ENCODE results near the gene PREX1.

GRCh38 chr20:48745330-48745729 lies 82.5 kb downstream of the PREX1 start:
- TF ChIP-seq, protein P1, sequence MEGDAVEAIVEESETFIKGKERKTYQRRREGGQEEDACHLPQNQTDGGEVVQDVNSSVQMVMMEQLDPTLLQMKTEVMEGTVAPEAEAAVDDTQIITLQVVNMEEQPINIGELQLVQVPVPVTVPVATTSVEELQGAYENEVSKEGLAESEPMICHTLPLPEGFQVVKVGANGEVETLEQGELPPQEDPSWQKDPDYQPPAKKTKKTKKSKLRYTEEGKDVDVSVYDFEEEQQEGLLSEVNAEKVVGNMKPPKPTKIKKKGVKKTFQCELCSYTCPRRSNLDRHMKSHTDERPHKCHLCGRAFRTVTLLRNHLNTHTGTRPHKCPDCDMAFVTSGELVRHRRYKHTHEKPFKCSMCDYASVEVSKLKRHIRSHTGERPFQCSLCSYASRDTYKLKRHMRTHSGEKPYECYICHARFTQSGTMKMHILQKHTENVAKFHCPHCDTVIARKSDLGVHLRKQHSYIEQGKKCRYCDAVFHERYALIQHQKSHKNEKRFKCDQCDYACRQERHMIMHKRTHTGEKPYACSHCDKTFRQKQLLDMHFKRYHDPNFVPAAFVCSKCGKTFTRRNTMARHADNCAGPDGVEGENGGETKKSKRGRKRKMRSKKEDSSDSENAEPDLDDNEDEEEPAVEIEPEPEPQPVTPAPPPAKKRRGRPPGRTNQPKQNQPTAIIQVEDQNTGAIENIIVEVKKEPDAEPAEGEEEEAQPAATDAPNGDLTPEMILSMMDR (IDR thresholded peaks at IDR 0.05 in 8 of 11, conservative IDR thresholded peaks at IDR 0.05 in 3 of 11): no peak
- TF ChIP-seq POLR2A (IDR thresholded peaks at IDR 0.05) (no peak), POLR2AphosphoS5 (IDR thresholded peaks at IDR 0.05) (no peak)

All from spleen (tissue), 7 donors.